Uterus (tissue), 2 donors: ENCODE data around the gene ARFGEF3.

Source experiments
- POLR2A ChIP-seq, 2 donors: fragments of 450-650 bp; IDR thresholded peaks; one replicate each; pipeline ENCODE4 v1.6.1; 2016; ENCODE audit warnings: antibody characterized with exemption in 2 of 2, mild to moderate bottlenecking in 1 of 2, moderate library complexity in 1 of 2
- TF ChIP-seq, protein P1 (sequence below), 4 experiments: fragments of 200-600 bp in 2 of 4; fragments of 450-650 bp in 2 of 4; sonication (generic) in 2 of 4; IDR thresholded peaks; one replicate each; pipeline ENCODE4 v1.5.1; 2016 to 2019; ENCODE audit warnings: antibody characterized with exemption in 4 of 4, mild to moderate bottlenecking in 2 of 4, moderate library complexity in 1 of 4

- TF ChIP-seq, protein P1, sequence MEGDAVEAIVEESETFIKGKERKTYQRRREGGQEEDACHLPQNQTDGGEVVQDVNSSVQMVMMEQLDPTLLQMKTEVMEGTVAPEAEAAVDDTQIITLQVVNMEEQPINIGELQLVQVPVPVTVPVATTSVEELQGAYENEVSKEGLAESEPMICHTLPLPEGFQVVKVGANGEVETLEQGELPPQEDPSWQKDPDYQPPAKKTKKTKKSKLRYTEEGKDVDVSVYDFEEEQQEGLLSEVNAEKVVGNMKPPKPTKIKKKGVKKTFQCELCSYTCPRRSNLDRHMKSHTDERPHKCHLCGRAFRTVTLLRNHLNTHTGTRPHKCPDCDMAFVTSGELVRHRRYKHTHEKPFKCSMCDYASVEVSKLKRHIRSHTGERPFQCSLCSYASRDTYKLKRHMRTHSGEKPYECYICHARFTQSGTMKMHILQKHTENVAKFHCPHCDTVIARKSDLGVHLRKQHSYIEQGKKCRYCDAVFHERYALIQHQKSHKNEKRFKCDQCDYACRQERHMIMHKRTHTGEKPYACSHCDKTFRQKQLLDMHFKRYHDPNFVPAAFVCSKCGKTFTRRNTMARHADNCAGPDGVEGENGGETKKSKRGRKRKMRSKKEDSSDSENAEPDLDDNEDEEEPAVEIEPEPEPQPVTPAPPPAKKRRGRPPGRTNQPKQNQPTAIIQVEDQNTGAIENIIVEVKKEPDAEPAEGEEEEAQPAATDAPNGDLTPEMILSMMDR (IDR thresholded peaks at IDR 0.05) = no peak
- TF ChIP-seq POLR2A (IDR thresholded peaks at IDR 0.05) = no peak
These were observed 145.6 kb downstream of the ARFGEF3 start for GRCh38 chr6:138307352-138307751.
